SU-DHL-6 (cell line): ENCODE measurements around the gene TM7SF3.

ENCODE experiments used
- H2AFZ ChIP-seq: fragments of 200-600 bp; sonication (generic); 2 replicates; pipeline ENCODE4 v1.6.1; 2014; ENCODE audit warnings: low read depth, mild to moderate bottlenecking, moderate library complexity, mixed read lengths, antibody characterized with exemption, low read length; ENCODE audit not compliant: severe bottlenecking
- H3F3A ChIP-seq: fragments of 200-600 bp; shearing (Covaris generic); 2 replicates; pipeline ENCODE4 v1.6.0; 2016; ENCODE audit warnings: antibody characterized with exemption, mild to moderate bottlenecking; ENCODE audit not compliant: insufficient read depth
- H3K27ac ChIP-seq: fragments of 200-600 bp; sonication (generic); 2 replicates; pipeline ENCODE4 v1.5.1; 2016; ENCODE audit warnings: low read depth, mild to moderate bottlenecking, low read length, moderate library complexity, mixed read lengths
- H3K27me3 ChIP-seq: fragments of 200-600 bp; sonication (generic), shearing (Covaris generic); 2 replicates; pipeline ENCODE4 v1.6.0; 2014; ENCODE audit warnings: mild to moderate bottlenecking, low read length
- H3K36me3 ChIP-seq: fragments of 200-600 bp; sonication (generic); 2 replicates; pipeline ENCODE4 v1.6.1; 2014; ENCODE audit warnings: mild to moderate bottlenecking, low read length, mixed read lengths
- H3K4me2 ChIP-seq: fragments of 300-600, 200-600 bp; shearing (Covaris generic), sonication (generic); 2 replicates; pipeline ENCODE4 v1.6.0; 2014; ENCODE audit warnings: low read length, low read depth, mild to moderate bottlenecking; ENCODE audit not compliant: poor library complexity, severe bottlenecking
- H3K4me3 ChIP-seq: fragments of 200-600 bp; sonication (generic); 2 replicates; pipeline ENCODE4 v1.5.1; 2014; ENCODE audit warnings: antibody characterized with exemption, low read length, mild to moderate bottlenecking, mixed read lengths; ENCODE audit not compliant: insufficient read depth, poor library complexity, severe bottlenecking
- H3K79me2 ChIP-seq: fragments of 200-600 bp; sonication (generic); 2 replicates; pipeline ENCODE4 v1.6.1; 2014; ENCODE audit warnings: mild to moderate bottlenecking, low read length, moderate library complexity; ENCODE audit not compliant: insufficient read depth
- H3K9ac ChIP-seq: fragments of 200-600 bp; sonication (generic); 2 replicates; pipeline ENCODE4 v1.7.0; 2014; ENCODE audit warnings: mild to moderate bottlenecking, low read length
- H3K9me2 ChIP-seq: fragments of 200-600 bp; sonication (generic); replicated peaks from 2 replicates; pipeline ENCODE4 v1.6.1; 2014; ENCODE audit warnings: low read length; ENCODE audit not compliant: insufficient read depth
- H3K9me3 ChIP-seq: fragments of 200-600 bp; sonication (generic); 2 replicates; pipeline ENCODE4 v1.6.1; 2014; ENCODE audit warnings: low read length, mixed read lengths; ENCODE audit not compliant: insufficient read depth
- H4K20me1 ChIP-seq: fragments of 200-600 bp; sonication (generic); 2 replicates; pipeline ENCODE4 v1.6.1; 2014; ENCODE audit warnings: low read depth, mild to moderate bottlenecking, antibody characterized with exemption, low read length, moderate library complexity, mixed read lengths
- EZH2phosphoT487 ChIP-seq: fragments of 200-600 bp; sonication (generic), shearing (Covaris generic); conservative IDR thresholded peaks from 2 replicates; pipeline ENCODE4 v1.6.1; 2018; ENCODE audit warnings: mild to moderate bottlenecking, antibody characterized with exemption, low read length, moderate library complexity, mixed read lengths
- TF ChIP-seq, protein P1 (sequence below): fragments of 200-600 bp; sonication (generic); IDR thresholded peaks from one replicate; pipeline ENCODE4 v1.5.1; 2017; ENCODE audit warnings: antibody characterized with exemption, mild to moderate bottlenecking, low read length, moderate library complexity; ENCODE audit not compliant: insufficient read depth, poor library complexity, severe bottlenecking

Gene TM7SF3

DNA sequence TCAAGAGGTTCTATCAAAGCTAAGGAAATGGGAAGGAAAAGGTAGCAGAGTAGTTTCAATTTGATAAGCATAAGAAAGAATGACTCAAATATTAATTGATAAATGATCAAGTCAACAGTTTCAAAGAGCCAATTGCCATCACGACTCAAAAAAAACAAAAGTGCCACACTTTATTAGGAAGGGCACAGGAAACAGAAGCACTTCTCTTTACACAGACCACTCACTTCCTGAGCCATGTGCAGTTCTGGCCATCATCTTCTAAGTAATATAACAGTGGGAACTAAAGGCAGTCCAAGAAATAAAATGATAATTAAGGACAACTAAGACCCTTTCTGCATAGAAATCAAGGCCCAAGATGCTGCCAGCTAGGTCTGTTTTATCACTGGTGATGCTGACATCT is 13.2 kb downstream of the TM7SF3 start:
- H3K4me2 ChIP-seq: no peak overlapping the region
- no peak overlapping the region for H3K4me3 ChIP-seq
- TF ChIP-seq, protein P1, sequence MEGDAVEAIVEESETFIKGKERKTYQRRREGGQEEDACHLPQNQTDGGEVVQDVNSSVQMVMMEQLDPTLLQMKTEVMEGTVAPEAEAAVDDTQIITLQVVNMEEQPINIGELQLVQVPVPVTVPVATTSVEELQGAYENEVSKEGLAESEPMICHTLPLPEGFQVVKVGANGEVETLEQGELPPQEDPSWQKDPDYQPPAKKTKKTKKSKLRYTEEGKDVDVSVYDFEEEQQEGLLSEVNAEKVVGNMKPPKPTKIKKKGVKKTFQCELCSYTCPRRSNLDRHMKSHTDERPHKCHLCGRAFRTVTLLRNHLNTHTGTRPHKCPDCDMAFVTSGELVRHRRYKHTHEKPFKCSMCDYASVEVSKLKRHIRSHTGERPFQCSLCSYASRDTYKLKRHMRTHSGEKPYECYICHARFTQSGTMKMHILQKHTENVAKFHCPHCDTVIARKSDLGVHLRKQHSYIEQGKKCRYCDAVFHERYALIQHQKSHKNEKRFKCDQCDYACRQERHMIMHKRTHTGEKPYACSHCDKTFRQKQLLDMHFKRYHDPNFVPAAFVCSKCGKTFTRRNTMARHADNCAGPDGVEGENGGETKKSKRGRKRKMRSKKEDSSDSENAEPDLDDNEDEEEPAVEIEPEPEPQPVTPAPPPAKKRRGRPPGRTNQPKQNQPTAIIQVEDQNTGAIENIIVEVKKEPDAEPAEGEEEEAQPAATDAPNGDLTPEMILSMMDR: no peak
- TF ChIP-seq EZH2phosphoT487: no peak
- no peaks in the 10 kb centered on the region for H3F3A ChIP-seq
- H2AFZ ChIP-seq: no peak overlapping the region
- H3K9me3 ChIP-seq: no peaks in the 10 kb centered on the region
- H3K27ac ChIP-seq: no peak overlapping the region
- H3K36me3 ChIP-seq: no peaks in the 10 kb centered on the region
- H3K79me2 ChIP-seq: peaks cover 22% of the 10 kb centered on the region
- no peaks in the 10 kb centered on the region for H3K9me2 ChIP-seq
- H3K27me3 ChIP-seq: no peaks in the 10 kb centered on the region
- no peaks in the 10 kb centered on the region; the same call in 1 of the 2 replicates for H4K20me1 ChIP-seq
- H3K9ac ChIP-seq: no peak overlapping the region

DNA sequence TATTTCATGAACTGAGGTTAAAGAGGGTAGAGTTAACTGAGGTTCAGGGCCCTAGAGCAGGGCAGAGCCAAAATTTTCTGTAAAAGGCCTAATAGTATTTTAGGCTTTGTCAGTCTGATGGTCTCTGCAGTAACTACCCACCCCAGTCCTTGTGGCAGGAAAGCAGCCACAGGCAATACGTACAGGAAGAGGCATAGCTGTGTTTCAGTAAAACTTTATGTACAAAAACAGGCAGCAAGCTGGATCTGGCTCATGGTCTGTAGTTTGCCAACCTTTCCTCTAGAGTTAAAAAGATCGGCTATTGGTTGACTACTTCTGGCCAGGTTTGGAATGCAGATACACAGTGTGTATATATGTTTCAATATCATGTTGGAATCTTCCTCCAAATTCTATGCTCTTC is 17.2 kb downstream of the TM7SF3 start:
- Histone ChIP-seq H3K9ac (no peak overlapping the region), H3K27me3 (no peaks in the 10 kb centered on the region), H3K27ac (no peak overlapping the region), H3K9me2 (no peaks in the 10 kb centered on the region), H3K36me3 (no peaks in the 10 kb centered on the region; the same call in 1 of the 2 replicates), H3K4me2 (no peak overlapping the region), H3K79me2 (no peaks in the 10 kb centered on the region), H2AFZ (no peak overlapping the region), H3K9me3 (no peaks in the 10 kb centered on the region), H4K20me1 (no peaks in the 10 kb centered on the region), H3K4me3 (no peak overlapping the region), H3F3A (no peaks in the 10 kb centered on the region)
- TF ChIP-seq, protein P1: no peak

- H3F3A ChIP-seq: no peaks in the 10 kb centered on the region
- no peak overlapping the region for H3K9ac ChIP-seq
- TF ChIP-seq, protein P1: no peak
- TF ChIP-seq EZH2phosphoT487: no peak
- H3K27me3 ChIP-seq: no peaks in the 10 kb centered on the region
- H4K20me1 ChIP-seq: no peaks in the 10 kb centered on the region
- no peak overlapping the region for H2AFZ ChIP-seq
- H3K4me3 ChIP-seq: no peak overlapping the region
- H3K36me3 ChIP-seq: no peaks in the 10 kb centered on the region; the same call in 1 of the 2 replicates
- no peak overlapping the region for H3K27ac ChIP-seq
- no peaks in the 10 kb centered on the region for H3K9me3 ChIP-seq
- H3K4me2 ChIP-seq: no peak overlapping the region
- no peaks in the 10 kb centered on the region for H3K9me2 ChIP-seq
- no peaks in the 10 kb centered on the region for H3K79me2 ChIP-seq
Observed at GRCh38 chr12:26995706-26996105, 18.5 kb downstream of the TM7SF3 start.

DNA sequence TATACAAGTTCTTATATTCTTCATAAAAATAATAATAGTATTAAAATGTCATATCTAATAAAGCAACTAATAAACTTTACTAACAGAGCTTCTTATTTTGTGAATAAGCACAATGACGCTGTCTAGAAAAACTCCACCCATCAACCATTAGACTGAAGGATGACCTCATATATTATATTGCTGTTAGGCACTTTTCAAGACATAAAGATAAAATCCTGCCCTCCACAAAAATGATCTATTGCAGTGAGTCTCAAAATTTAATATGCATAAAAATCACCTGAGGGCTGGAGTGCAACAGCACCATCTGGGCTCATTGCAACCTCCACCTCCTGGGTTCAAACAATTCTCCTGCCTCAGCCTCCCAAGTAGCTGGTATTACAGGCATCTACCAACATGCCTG is 20.1 kb downstream of the TM7SF3 start:
- Histone ChIP-seq H3K79me2 (no peaks in the 10 kb centered on the region), H3K27ac (no peak overlapping the region), H3K9me2 (no peaks in the 10 kb centered on the region), H3K9ac (no peak overlapping the region), H2AFZ (no peak overlapping the region), H4K20me1 (no peaks in the 10 kb centered on the region), H3K9me3 (no peaks in the 10 kb centered on the region), H3F3A (no peaks in the 10 kb centered on the region), H3K27me3 (no peaks in the 10 kb centered on the region), H3K4me2 (no peak overlapping the region), H3K4me3 (no peak overlapping the region), H3K36me3 (no peaks in the 10 kb centered on the region; the same call in 1 of the 2 replicates)
- TF ChIP-seq, protein P1: no peak
- no peak for TF ChIP-seq EZH2phosphoT487
